Body of pancreas (tissue), 4 donors: Measurements from ENCODE around the gene NLGN1.

Source experiments
- POLR2A ChIP-seq, 3 donors: fragments of 450-650 bp; IDR thresholded peaks; one replicate each; pipeline ENCODE4 v1.6.1; 2016; ENCODE audit warnings: antibody characterized with exemption in 3 of 3, mild to moderate bottlenecking in 2 of 3
- TF ChIP-seq, protein P1 (sequence below), 7 experiments: fragments of 450-650 bp in 4 of 7; fragments of 200-600 bp in 3 of 7; sonication (generic) in 3 of 7; IDR thresholded peaks; one replicate each; pipeline ENCODE4 v1.5.1; 2016 to 2019; ENCODE audit warnings: antibody characterized with exemption in 7 of 7

- no peak for TF ChIP-seq POLR2A (IDR thresholded peaks at IDR 0.05)
- TF ChIP-seq, protein P1, sequence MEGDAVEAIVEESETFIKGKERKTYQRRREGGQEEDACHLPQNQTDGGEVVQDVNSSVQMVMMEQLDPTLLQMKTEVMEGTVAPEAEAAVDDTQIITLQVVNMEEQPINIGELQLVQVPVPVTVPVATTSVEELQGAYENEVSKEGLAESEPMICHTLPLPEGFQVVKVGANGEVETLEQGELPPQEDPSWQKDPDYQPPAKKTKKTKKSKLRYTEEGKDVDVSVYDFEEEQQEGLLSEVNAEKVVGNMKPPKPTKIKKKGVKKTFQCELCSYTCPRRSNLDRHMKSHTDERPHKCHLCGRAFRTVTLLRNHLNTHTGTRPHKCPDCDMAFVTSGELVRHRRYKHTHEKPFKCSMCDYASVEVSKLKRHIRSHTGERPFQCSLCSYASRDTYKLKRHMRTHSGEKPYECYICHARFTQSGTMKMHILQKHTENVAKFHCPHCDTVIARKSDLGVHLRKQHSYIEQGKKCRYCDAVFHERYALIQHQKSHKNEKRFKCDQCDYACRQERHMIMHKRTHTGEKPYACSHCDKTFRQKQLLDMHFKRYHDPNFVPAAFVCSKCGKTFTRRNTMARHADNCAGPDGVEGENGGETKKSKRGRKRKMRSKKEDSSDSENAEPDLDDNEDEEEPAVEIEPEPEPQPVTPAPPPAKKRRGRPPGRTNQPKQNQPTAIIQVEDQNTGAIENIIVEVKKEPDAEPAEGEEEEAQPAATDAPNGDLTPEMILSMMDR (IDR thresholded peaks at IDR 0.05): no peak
Observed at GRCh38 chr3:173825730-173826129, 428.2 kb downstream of the NLGN1 start.
